Left renal pelvis (tissue), 4 donors: ENCODE measurements around the gene FAM120A. TPM values are rescaled to one million over a fixed set of nuclear protein-coding genes. Genes with fewer than 3 reads are reported as not detected.

Source experiments
- DNase-seq, 4 donors: peaks; one replicate each; pipeline ENCODE4 v3.0.0-alpha.2; 2013; ENCODE audit warnings: low read depth in 4 of 4, low spot score in 3 of 4
- polyA plus RNA-seq, 4 donors: library from polyadenylated mRNA; unstranded; fragments of 120-200 nt; gene quantifications; one replicate each; pipeline ENCODE4 v1.2.1, GENCODE V29; 2013; ENCODE audit not compliant: insufficient read length in 4 of 4

FAM120A gene
- polyA plus RNA-seq, 4 donors = 60.6 to 78.3 (median 78.0) TPM

- DNase-seq = no peak
Measured at GRCh38 chr9:93543117-93543516, 91.6 kb downstream of the FAM120A start.

DNA sequence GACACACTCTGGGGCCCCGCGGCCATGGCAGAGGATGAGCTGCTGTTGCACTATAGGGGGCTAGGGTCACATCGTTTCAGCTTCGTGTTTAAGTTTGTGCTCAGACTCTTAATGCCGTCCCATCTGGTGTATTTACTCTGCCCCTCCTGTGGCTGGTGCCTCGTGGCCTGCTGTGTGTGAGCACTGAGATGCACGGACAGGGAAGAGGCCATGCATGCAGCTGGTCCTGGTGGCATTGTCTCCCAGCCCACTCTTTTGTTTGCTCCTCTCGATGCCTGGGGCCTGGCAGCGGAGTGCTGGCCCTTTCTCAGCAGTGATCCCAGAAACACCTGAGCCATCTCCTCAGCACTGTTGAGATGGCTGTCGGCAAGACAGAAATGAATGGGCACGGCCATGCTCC, 94.9 kb downstream of the FAM120A start:
- no peak for DNase-seq

- DNase-seq = peak in 1 of 4 donors; percentile 19
Measured at GRCh38 chr9:93549611-93550010, 98.1 kb downstream of the FAM120A start.

DNA sequence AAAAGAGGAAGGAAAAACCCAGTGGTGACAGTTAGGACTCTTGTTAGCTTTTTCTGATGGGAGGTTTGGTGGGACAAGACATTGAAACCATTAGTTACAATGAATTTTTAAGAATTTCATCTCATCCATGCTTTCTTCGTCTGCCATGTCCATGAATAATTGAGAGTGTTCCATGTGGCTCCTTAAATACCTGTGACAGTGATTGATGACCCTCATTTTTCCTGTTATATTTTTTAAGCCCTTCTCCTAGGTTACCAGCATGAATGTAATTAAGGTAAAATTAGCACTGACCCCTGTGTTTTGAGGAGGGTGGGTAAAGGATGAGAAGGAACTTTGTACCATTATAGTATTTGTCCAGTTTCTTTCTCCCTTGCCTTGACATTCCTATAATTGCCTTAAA, 101.4 kb downstream of the FAM120A start:
- DNase-seq = no peak

DNA sequence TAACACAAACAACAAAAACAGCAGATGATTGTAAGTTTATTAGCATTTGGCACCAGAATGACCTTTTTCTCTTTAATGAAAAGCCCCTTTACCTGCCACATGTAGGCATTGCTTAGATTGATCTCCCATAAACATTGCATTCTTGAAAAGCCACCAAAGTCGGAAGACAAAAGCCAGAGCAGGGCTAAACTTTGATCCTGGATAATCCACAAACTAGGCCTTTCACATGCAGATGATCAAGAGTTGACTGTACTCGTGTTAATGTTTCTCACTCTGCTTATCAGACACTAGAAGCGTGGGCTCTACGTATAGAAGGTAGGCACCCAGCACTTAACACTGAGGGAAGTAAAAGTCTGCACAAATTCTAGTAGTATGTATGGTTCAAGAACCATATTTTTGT, 103.9 kb downstream of the FAM120A start:
- DNase-seq = no peak

- DNase-seq = no peak
Measured at GRCh38 chr9:93557366-93558137, 106.1 kb downstream of the FAM120A start.

DNA sequence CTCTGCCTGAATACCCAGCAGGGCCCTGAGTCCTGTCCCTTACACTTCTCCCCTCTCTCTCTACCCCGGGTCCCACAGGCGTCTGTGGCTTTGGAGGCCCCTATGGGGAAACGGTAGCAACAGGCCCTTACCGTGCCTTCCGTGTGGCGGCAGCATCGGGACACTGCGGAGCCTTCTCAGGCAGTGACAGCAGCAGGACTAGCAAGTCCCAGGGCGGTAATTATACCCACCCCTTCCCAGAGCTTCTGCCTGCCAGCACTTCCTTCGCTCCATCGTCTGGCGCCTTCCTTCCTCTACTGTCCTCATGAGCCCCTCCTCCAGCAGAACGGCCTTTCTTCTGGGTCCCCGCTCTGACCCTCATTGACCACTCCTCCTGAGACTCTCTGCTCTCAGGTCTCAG, 107.0 kb downstream of the FAM120A start:
- no peak for DNase-seq

DNA sequence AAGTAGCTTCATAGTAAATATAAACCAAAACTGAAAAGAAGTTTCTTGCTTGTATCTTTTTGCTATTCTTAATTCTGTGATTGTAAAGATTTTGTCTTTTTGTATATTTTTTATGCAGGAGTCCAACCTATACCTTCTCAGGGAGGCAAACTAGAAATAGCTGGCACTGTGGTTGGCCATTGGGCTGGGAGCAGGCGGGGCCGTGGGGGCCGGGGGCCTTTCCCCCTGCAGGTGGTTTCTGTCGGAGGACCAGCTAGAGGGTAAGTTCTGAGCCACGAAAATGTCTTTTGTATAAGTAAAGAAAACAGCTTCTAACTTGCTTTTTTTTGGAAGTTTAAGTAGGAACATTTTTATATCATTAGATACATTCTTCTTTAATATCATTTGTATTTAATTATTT, 109.5 kb downstream of the FAM120A start:
- DNase-seq = no peak

- DNase-seq = no peak
Measured at GRCh38 chr9:93562157-93562556, 110.7 kb downstream of the FAM120A start.

GRCh38 chr9:93565089-93565488, 113.6 kb downstream of the FAM120A start:
- no peak for DNase-seq

- peak; percentile 81 to 93 (median 90) for DNase-seq
Measured at GRCh38 chr9:93566408-93567270, 115.2 kb downstream of the FAM120A start.

- DNase-seq = no peak
Measured at GRCh38 chr9:93567271-93567959, 115.9 kb downstream of the FAM120A start.

DNA sequence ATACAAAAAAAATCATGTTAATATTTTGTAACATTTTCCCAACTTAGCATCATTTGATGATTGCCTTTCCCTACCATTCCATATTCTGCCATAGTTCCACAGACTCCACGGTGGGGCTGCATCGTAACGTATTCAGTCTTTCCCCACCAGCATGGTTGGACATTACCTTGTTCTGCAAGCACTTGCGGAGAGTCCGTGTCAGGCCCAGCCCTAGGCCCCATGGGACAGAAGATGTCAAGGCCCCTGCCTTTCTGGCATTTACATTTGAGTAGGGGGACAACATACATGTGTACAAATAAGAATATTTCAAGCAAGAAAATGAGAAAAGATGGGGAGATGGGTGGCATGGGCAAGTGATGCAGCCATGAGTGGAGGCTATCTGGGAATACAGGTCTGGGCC, 116.7 kb downstream of the FAM120A start:
- no peak for DNase-seq

GRCh38 chr9:93569621-93570174, 118.2 kb downstream of the FAM120A start:
- no peak for DNase-seq

GRCh38 chr9:93572221-93572620, 120.7 kb downstream of the FAM120A start:
- no peak for DNase-seq

- no peak for DNase-seq
Measured at GRCh38 chr9:93572636-93573515, 121.4 kb downstream of the FAM120A start.

DNA sequence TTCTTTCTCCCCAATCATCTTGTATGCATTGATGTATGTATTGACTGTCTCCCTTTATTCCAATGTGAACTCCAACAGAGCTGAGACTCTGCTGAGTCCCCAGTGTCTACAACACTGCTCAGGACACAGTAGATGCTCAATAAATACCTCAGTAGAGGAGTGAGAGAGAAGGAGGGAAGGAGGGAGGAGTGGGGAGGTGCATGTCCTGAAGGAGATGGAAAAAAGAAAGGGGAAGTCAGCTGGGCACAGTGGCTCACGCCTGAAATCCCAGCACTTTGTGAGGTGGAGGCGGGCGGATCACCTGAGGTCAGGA, 122.0 kb downstream of the FAM120A start:
- DNase-seq = no peak

- DNase-seq = no peak
Measured at GRCh38 chr9:93574091-93574899, 122.8 kb downstream of the FAM120A start.
